ENCODE data around the gene PTF1A. TPM values are rescaled to one million over a fixed set of nuclear protein-coding genes. Genes with fewer than 3 reads are reported as not detected.

Gene PTF1A
- total and polyA plus RNA-seq, 3 donors from 2014 or later, result 4.9 to 5.1 (median 5.0) TPM

- no peak for DNase-seq
Observed at GRCh38 chr10:23198610-23198939, 6.5 kb downstream of the PTF1A start.

GRCh38 chr10:23198940-23199767 is 7.0 kb downstream of the PTF1A start:
- Histone ChIP-seq H3K9me3 (no peaks in the 10 kb centered on the region), H3K27me3 (no peaks in the 10 kb centered on the region), H3K36me3 (ENCODE audit: low read depth, missing control alignments) (no peaks in the 10 kb centered on the region), H3K27ac (no peak overlapping the region), H3K4me3 (peak overlapping the region; percentile 3 to 15), H3K4me1 (no peaks in the 10 kb centered on the region)
- no peak for DNase-seq
- 1% methylated on average over 34 to 58 of the region's 60 CpGs for WGBS, 2 donors
- TF ChIP-seq POLR2A (IDR thresholded peaks at IDR 0.05), result no peak
- no peak for TF ChIP-seq CTCF (IDR thresholded peaks at IDR 0.05)
- intact Hi-C loops (cut with DNase I; ENCODE audit: low total_unique reads), result no loop called here

More at GRCh38 chr10:23198610-23198939, 6.5 kb downstream of the PTF1A start:
- Histone ChIP-seq H3K4me1 (no peaks in the 10 kb centered on the region), H3K27me3 (no peaks in the 10 kb centered on the region), H3K4me3 (peak overlapping the region; percentile 3 to 15), H3K36me3 (ENCODE audit: low read depth, missing control alignments) (no peaks in the 10 kb centered on the region), H3K9me3 (no peaks in the 10 kb centered on the region), H3K27ac (no peak overlapping the region)
- intact Hi-C loops (cut with DNase I; ENCODE audit: low total_unique reads), result no loop called here
- 2 to 4% methylated on average over 13 of the region's 13 CpGs for WGBS, 2 donors
- TF ChIP-seq CTCF (IDR thresholded peaks at IDR 0.05) (no peak), POLR2A (IDR thresholded peaks at IDR 0.05) (no peak)

GRCh38 chr10:23199768-23200511 is 7.8 kb downstream of the PTF1A start:
- Histone ChIP-seq H3K4me1 (no peaks in the 10 kb centered on the region), H3K9me3 (no peaks in the 10 kb centered on the region), H3K36me3 (ENCODE audit: low read depth, missing control alignments) (no peaks in the 10 kb centered on the region), H3K27ac (no peak overlapping the region), H3K27me3 (no peaks in the 10 kb centered on the region), H3K4me3 (peak overlapping the region; percentile 3 to 15)
- 1% methylated on average over 26 to 30 of the region's 30 CpGs for WGBS, 2 donors
- TF ChIP-seq CTCF (IDR thresholded peaks at IDR 0.05), result no peak
- TF ChIP-seq POLR2A (IDR thresholded peaks at IDR 0.05), result no peak
- no peak for DNase-seq
- intact Hi-C loops (cut with DNase I; ENCODE audit: low total_unique reads), result no loop called here

- Histone ChIP-seq H3K27me3 (no peaks in the 10 kb centered on the region), H3K27ac (no peak overlapping the region), H3K4me3 (no peak overlapping the region), H3K9me3 (no peaks in the 10 kb centered on the region), H3K4me1 (no peaks in the 10 kb centered on the region), H3K36me3 (ENCODE audit: low read depth, missing control alignments) (no peaks in the 10 kb centered on the region)
- no peak for TF ChIP-seq POLR2A (IDR thresholded peaks at IDR 0.05)
- TF ChIP-seq CTCF (IDR thresholded peaks at IDR 0.05), result no peak
- WGBS, 2 donors, result 2 to 4% methylated on average over 12 of the region's 12 CpGs
- no peak for DNase-seq
- intact Hi-C loops (cut with DNase I; ENCODE audit: low total_unique reads), result no loop called here
Observed at GRCh38 chr10:23200586-23200985, 8.5 kb downstream of the PTF1A start.

Data from testis (tissue), 3 donors.